Lung (tissue), 12 donors: Measurements from ENCODE around the gene TAX1BP1. TPM values are rescaled to one million over a fixed set of nuclear protein-coding genes. Genes with fewer than 3 reads are reported as not detected.

Experiments
- ATAC-seq: fragments of 200-7000 bp; cut with Tn5 transposase; one replicate; pipeline ENCODE4 v1.9.1; 2020; ENCODE audit warnings: moderate number of reproducible peaks; ENCODE audit not compliant: insufficient read depth, low FRiP score
- DNase-seq, 3 donors: peaks; one replicate each; pipeline ENCODE4 v3.0.0-alpha.2; 2013 to 2017
- H3K27ac ChIP-seq, 2 donors: one replicate each; pipeline ENCODE4 v1.5.1; 2013; ENCODE audit warnings: mild to moderate bottlenecking in 2 of 2, moderate library complexity in 2 of 2, control low read depth in 1 of 2, inconsistent platforms in 1 of 2, low read depth in 1 of 2, low read length in 1 of 2
- H3K27me3 ChIP-seq, 3 donors: one replicate each; pipeline ENCODE4 v1.5.1; 2013; ENCODE audit warnings: low read length in 2 of 3; ENCODE audit not compliant: control insufficient read depth in 3 of 3, insufficient read depth in 3 of 3
- H3K36me3 ChIP-seq, 4 donors: one replicate each; pipeline ENCODE4 v1.5.1; 2013; ENCODE audit warnings: low read length in 4 of 4, mild to moderate bottlenecking in 1 of 4, moderate library complexity in 1 of 4; ENCODE audit not compliant: control insufficient read depth in 4 of 4, insufficient read depth in 4 of 4
- H3K4me1 ChIP-seq, 5 donors: one replicate each; pipeline ENCODE4 v1.5.1; 2013; ENCODE audit warnings: low read length in 5 of 5, mild to moderate bottlenecking in 2 of 5, moderate library complexity in 1 of 5; ENCODE audit not compliant: control insufficient read depth in 5 of 5, insufficient read depth in 5 of 5
- H3K4me3 ChIP-seq: one replicate; pipeline ENCODE4 v1.5.1; 2013; ENCODE audit warnings: mild to moderate bottlenecking, control low read depth, moderate library complexity
- H3K9ac ChIP-seq, 2 donors: one replicate each; pipeline ENCODE4 v1.5.1; 2013; ENCODE audit warnings: low read length in 2 of 2, control low read depth in 1 of 2; ENCODE audit not compliant: insufficient read depth in 1 of 2
- H3K9me3 ChIP-seq, 4 donors: one replicate each; pipeline ENCODE4 v1.5.1; 2013; ENCODE audit warnings: low read length in 3 of 4, mild to moderate bottlenecking in 1 of 4, moderate library complexity in 1 of 4; ENCODE audit not compliant: control insufficient read depth in 4 of 4, insufficient read depth in 3 of 4
- CTCF ChIP-seq: IDR thresholded peaks from 2 replicates; pipeline ENCODE4 v1.5.1; 2012; ENCODE audit warnings: mild to moderate bottlenecking; ENCODE audit errors: control extremely low read depth, extremely low read depth
- WGBS, 2 donors: extraction: QIAGEN DNeasy Blood & Tissue Kit; methylation state at CpG; one replicate each; pipeline ENCODE4 v1.1.7; 2013; 5-methylcytosine and 5-hydroxymethylcytosine counted together
- polyA plus RNA-seq, 2 donors: library from polyadenylated mRNA; stranded (reverse); fragments of 200-250 nt; gene quantifications; one replicate each; pipeline ENCODE4 v1.2.1, GENCODE V29; 2013
- total RNA-seq, 2 donors: library from RNA; depleted of rRNA in 1 of 2; stranded (reverse); fragments of >200 nt in 1 of 2; gene quantifications; one replicate each; pipeline ENCODE4 v1.2.1, GENCODE V29; 2014 to 2021
- donor health status: control.
- donor health status: control.
- donor health status: Bipolar disorder and iron deficiency.
- donor health status: healthy.
- donor health status: DM: yes; HTN: yes; CAD: no.

Gene TAX1BP1
- total and polyA plus RNA-seq, 4 donors = 61.4 to 137 (median 83.0) TPM

- peak overlapping the region in 1 of 2 donors; percentile 23 for H3K9ac ChIP-seq
- 5 to 13% methylated on average over 2 of the region's 2 CpGs for WGBS, 2 donors
- H3K27me3 ChIP-seq = no peaks in the 10 kb centered on the region
- DNase-seq (peak; percentile 25 to 55 (median 52)), ATAC-seq (no peak)
- peaks cover 1 to 9% (median 6%) of the 10 kb centered on the region in 4 donors for H3K36me3 ChIP-seq
- TF ChIP-seq CTCF = peak; percentile 21
- no peaks in the 10 kb centered on the region for H3K9me3 ChIP-seq
- H3K27ac ChIP-seq = no peak overlapping the region
- no peak overlapping the region for H3K4me3 ChIP-seq
- H3K4me1 ChIP-seq = peaks cover 1 to 28% (median 8%) of the 10 kb centered on the region in 5 donors
Measured at GRCh38 chr7:27745064-27745583, 5.2 kb downstream of the TAX1BP1 start.

DNA sequence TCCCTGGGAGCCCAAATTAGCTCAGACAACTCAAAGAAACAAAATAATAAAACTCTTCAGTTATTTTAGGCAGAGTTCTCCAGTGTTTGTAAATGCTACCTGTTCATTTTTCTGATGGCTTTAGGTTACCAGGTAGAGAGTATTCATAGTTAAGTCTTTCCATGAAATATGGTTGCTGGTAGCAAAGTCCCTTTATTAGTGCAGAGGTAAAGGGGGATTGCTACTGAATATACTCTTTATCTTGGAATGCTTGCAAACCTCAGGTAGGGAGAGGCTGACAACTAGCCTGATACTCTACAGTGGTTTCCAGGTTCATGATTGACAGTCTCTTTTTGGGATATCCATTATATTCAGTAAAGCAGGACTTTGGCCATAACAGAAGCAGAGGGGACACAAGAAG, 6.5 kb downstream of the TAX1BP1 start:
- H3K9ac ChIP-seq = no peak overlapping the region
- TF ChIP-seq CTCF = no peak
- no peaks in the 10 kb centered on the region for H3K27me3 ChIP-seq
- peaks cover 2 to 16% (median 8%) of the 10 kb centered on the region in 4 donors for H3K36me3 ChIP-seq
- no peaks in the 10 kb centered on the region for H3K9me3 ChIP-seq
- no peak for ATAC-seq
- H3K4me3 ChIP-seq = no peak overlapping the region
- no peak overlapping the region for H3K27ac ChIP-seq
- DNase-seq = no peak
- H3K4me1 ChIP-seq = peaks cover under 1 to 22% (median 7%) of the 10 kb centered on the region in 5 donors

GRCh38 chr7:27746978-27747377, 7.0 kb downstream of the TAX1BP1 start:
- no peak for DNase-seq
- Histone ChIP-seq H3K9ac (no peak overlapping the region), H3K9me3 (no peaks in the 10 kb centered on the region), H3K27ac (no peak overlapping the region), H3K4me3 (no peak overlapping the region), H3K36me3 (peaks cover 3 to 17% (median 10%) of the 10 kb centered on the region in 4 donors), H3K4me1 (peaks cover 0 to 20% (median 7%) of the 10 kb centered on the region in 5 donors), H3K27me3 (no peaks in the 10 kb centered on the region)
- 89 to 91% methylated on average over 1 of the region's 1 CpG for WGBS, 2 donors
- TF ChIP-seq CTCF = no peak
- ATAC-seq = no peak
